ENCODE results near the gene HK3.

The HK3 gene

GRCh38 chr5:176830995-176831423, 68.1 kb downstream of the HK3 start:
- Histone ChIP-seq H3K4me1 (ENCODE audit: control insufficient read depth in 1 of 2, insufficient read depth in 2 of 2, low read length in 2 of 2) (no peaks in the 10 kb centered on the region), H3K4me3 (ENCODE audit: low read depth in 1 of 2, low read length in 2 of 2) (no peak overlapping the region), H3K27me3 (ENCODE audit: low read depth, low read length) (no peaks in the 10 kb centered on the region), H3K36me3 (ENCODE audit: control insufficient read depth in 1 of 2, insufficient read depth in 2 of 2, low read length in 2 of 2) (no peaks in the 10 kb centered on the region), H3K27ac (ENCODE audit: low read length) (no peak overlapping the region), H3K9me3 (ENCODE audit: control insufficient read depth in 1 of 2, low read length in 2 of 2) (no peaks in the 10 kb centered on the region)

Measured in muscle layer of duodenum (tissue), 2 donors.